NCI-H2171 treated with DMSO at 0.1 percent for 48 hours (cell line): ENCODE results near the gene SMTN.
"Not testable (repeated sequence)": the region's sequence is repeated elsewhere in the genome, so short reads cannot be mapped to it uniquely, and the experiment has no call there.

Source experiments
- DNase-seq: peaks from one replicate; lab custom pipeline; 2025; lab: John Stamatoyannopoulos, UW

The SMTN gene

GRCh38 chr22:31073125-31073524, 8.0 kb upstream of the SMTN start:
- DNase-seq, result not testable (repeated sequence)

GRCh38 chr22:31073545-31074145, 7.5 kb upstream of the SMTN start:
- not testable (repeated sequence) for DNase-seq

- no peak for DNase-seq
These were observed 5.2 kb upstream of the SMTN start for GRCh38 chr22:31075961-31076360.

GRCh38 chr22:31077681-31078080, 3.4 kb upstream of the SMTN start:
- no peak for DNase-seq

- not testable (repeated sequence) for DNase-seq
These were observed 2.7 kb upstream of the SMTN start for GRCh38 chr22:31078389-31078788.

GRCh38 chr22:31079095-31079642, 1.9 kb upstream of the SMTN start:
- DNase-seq, result no peak

GRCh38 chr22:31080164-31080847, 812 bp upstream of the SMTN start:
- no peak for DNase-seq

GRCh38 chr22:31081963-31082605, 966 bp downstream of the SMTN start:
- no peak for DNase-seq

GRCh38 chr22:31082606-31083376, 1.7 kb downstream of the SMTN start:
- peak; percentile 8 for DNase-seq

- no peak for DNase-seq
These were observed 2.3 kb downstream of the SMTN start for GRCh38 chr22:31083377-31083768.

- no peak for DNase-seq
These were observed 3.0 kb downstream of the SMTN start for GRCh38 chr22:31083923-31084810.

- DNase-seq, result peak; percentile 76
These were observed 3.8 kb downstream of the SMTN start for GRCh38 chr22:31084811-31085492.

- no peak for DNase-seq
These were observed 4.3 kb downstream of the SMTN start for GRCh38 chr22:31085493-31085824.

GRCh38 chr22:31085928-31086327, 4.8 kb downstream of the SMTN start:
- DNase-seq, result no peak

- DNase-seq, result no peak
These were observed 5.7 kb downstream of the SMTN start for GRCh38 chr22:31086703-31087330.

GRCh38 chr22:31087744-31088215, 6.7 kb downstream of the SMTN start:
- no peak for DNase-seq

- no peak for DNase-seq
These were observed 7.3 kb downstream of the SMTN start for GRCh38 chr22:31088233-31088986.

GRCh38 chr22:31089160-31090100, 8.3 kb downstream of the SMTN start:
- peak; percentile 35 for DNase-seq
